HG03442 (cell line): Measurements from ENCODE around the gene LRGUK.
"Not testable (repeated sequence)": the region's sequence is repeated elsewhere in the genome, so short reads cannot be mapped to it uniquely, and the experiment has no call there.

ENCODE experiments used
- ATAC-seq: cut with Tn5 transposase; IDR thresholded peaks from one replicate; pipeline ENCODE4 v1.9.1; 2021; ENCODE audit warnings: mild to moderate bottlenecking, moderate library complexity; ENCODE audit not compliant: unreplicated experiment

The LRGUK gene

GRCh38 chr7:134234216-134234615, 107.1 kb downstream of the LRGUK start:
- no peak for ATAC-seq

GRCh38 chr7:134245253-134245652, 118.1 kb downstream of the LRGUK start:
- no peak for ATAC-seq

GRCh38 chr7:134246347-134246746, 119.2 kb downstream of the LRGUK start:
- ATAC-seq = no peak

GRCh38 chr7:134246761-134247160, 119.6 kb downstream of the LRGUK start:
- no peak for ATAC-seq

- ATAC-seq = no peak
Observed at GRCh38 chr7:134248196-134248595, 121.1 kb downstream of the LRGUK start.

- ATAC-seq = no peak
Observed at GRCh38 chr7:134254311-134254710, 127.2 kb downstream of the LRGUK start.

- no peak for ATAC-seq
Observed at GRCh38 chr7:134255814-134256213, 128.7 kb downstream of the LRGUK start.

- ATAC-seq = no peak
Observed at GRCh38 chr7:134262322-134262721, 135.2 kb downstream of the LRGUK start.

GRCh38 chr7:134276951-134277350, 149.8 kb downstream of the LRGUK start:
- no peak for ATAC-seq

GRCh38 chr7:134278502-134279153, 151.5 kb downstream of the LRGUK start:
- no peak for ATAC-seq

- no peak for ATAC-seq
Observed at GRCh38 chr7:134279336-134279735, 152.2 kb downstream of the LRGUK start.

GRCh38 chr7:134279898-134280297, 152.8 kb downstream of the LRGUK start:
- no peak for ATAC-seq

- no peak for ATAC-seq
Observed at GRCh38 chr7:134280508-134280907, 153.4 kb downstream of the LRGUK start.

- no peak for ATAC-seq
Observed at GRCh38 chr7:134284011-134284410, 156.9 kb downstream of the LRGUK start.

- no peak for ATAC-seq
Observed at GRCh38 chr7:134284952-134285351, 157.8 kb downstream of the LRGUK start.

- ATAC-seq = no peak
Observed at GRCh38 chr7:134287916-134288659, 160.9 kb downstream of the LRGUK start.

GRCh38 chr7:134289423-134289822, 162.3 kb downstream of the LRGUK start:
- no peak for ATAC-seq

GRCh38 chr7:134289841-134290240, 162.7 kb downstream of the LRGUK start:
- no peak for ATAC-seq

- ATAC-seq = no peak
Observed at GRCh38 chr7:134290286-134290685, 163.1 kb downstream of the LRGUK start.

- ATAC-seq = peak; percentile 100
Observed at GRCh38 chr7:134293002-134293740, 166.0 kb downstream of the LRGUK start.

GRCh38 chr7:134295982-134296381, 168.8 kb downstream of the LRGUK start:
- not testable (repeated sequence) for ATAC-seq

- no peak for ATAC-seq
Observed at GRCh38 chr7:134297489-134297888, 170.3 kb downstream of the LRGUK start.
